Kidney capillary endothelial cell (primary cell): ENCODE measurements around the gene PRAMEF27.
"Not testable (repeated sequence)": the region's sequence is repeated elsewhere in the genome, so short reads cannot be mapped to it uniquely, and the experiment has no call there.

ENCODE experiments used
- DNase-seq: peaks from one replicate; pipeline ENCODE4 v3.0.0-alpha.2; 2018; ENCODE audit warnings: low spot score

The PRAMEF27 gene

GRCh38 chr1:13056475-13056874, at the start of gene PRAMEF27:
TSS of gene PRAMEF27 (minus strand) at chr1:13056575. CDS start at chr1:13053659, 2,916 bp downstream.
- not testable (repeated sequence) for DNase-seq

- DNase-seq: not testable (repeated sequence)
These were observed 14.1 kb upstream of the PRAMEF27 start, which contains the start of gene PRAMEF25 for GRCh38 chr1:13070474-13070873. TSS of gene PRAMEF25 (plus strand) at chr1:13070774. CDS start at chr1:13073694, 2,920 bp downstream.

GRCh38 chr1:13019846-13020245, 36.5 kb downstream of the PRAMEF27 start:
- not testable (repeated sequence) for DNase-seq

- not testable (repeated sequence) for DNase-seq
These were observed 44.4 kb downstream of the PRAMEF27 start for GRCh38 chr1:13011932-13012331.

- not testable (repeated sequence) for DNase-seq
These were observed 47.0 kb downstream of the PRAMEF27 start for GRCh38 chr1:13009348-13009747.

GRCh38 chr1:13005732-13006131, 50.6 kb downstream of the PRAMEF27 start:
- not testable (repeated sequence) for DNase-seq
